DMS 273 treated with DMSO at 0.1 percent for 48 hours (cell line): ENCODE measurements around the gene DARS2.
"Not testable (repeated sequence)": the region's sequence is repeated elsewhere in the genome, so short reads cannot be mapped to it uniquely, and the experiment has no call there.

Experiments used
- DNase-seq: peaks from one replicate; lab custom pipeline; 2025; lab: John Stamatoyannopoulos, UW

Gene DARS2, protein sequence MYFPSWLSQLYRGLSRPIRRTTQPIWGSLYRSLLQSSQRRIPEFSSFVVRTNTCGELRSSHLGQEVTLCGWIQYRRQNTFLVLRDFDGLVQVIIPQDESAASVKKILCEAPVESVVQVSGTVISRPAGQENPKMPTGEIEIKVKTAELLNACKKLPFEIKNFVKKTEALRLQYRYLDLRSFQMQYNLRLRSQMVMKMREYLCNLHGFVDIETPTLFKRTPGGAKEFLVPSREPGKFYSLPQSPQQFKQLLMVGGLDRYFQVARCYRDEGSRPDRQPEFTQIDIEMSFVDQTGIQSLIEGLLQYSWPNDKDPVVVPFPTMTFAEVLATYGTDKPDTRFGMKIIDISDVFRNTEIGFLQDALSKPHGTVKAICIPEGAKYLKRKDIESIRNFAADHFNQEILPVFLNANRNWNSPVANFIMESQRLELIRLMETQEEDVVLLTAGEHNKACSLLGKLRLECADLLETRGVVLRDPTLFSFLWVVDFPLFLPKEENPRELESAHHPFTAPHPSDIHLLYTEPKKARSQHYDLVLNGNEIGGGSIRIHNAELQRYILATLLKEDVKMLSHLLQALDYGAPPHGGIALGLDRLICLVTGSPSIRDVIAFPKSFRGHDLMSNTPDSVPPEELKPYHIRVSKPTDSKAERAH

GRCh38 chr1:173824315-173825081, at the start of gene DARS2, which contains the start of gene CENPL:
Gene DARS2 (plus strand): TSS chr1:173824673. CDS start chr1:173825230, 557 bp downstream.
Gene CENPL (minus strand): TSS chr1:173824883. CDS start chr1:173811299, 13,584 bp downstream.
- DNase-seq = peak; percentile 98

DNA sequence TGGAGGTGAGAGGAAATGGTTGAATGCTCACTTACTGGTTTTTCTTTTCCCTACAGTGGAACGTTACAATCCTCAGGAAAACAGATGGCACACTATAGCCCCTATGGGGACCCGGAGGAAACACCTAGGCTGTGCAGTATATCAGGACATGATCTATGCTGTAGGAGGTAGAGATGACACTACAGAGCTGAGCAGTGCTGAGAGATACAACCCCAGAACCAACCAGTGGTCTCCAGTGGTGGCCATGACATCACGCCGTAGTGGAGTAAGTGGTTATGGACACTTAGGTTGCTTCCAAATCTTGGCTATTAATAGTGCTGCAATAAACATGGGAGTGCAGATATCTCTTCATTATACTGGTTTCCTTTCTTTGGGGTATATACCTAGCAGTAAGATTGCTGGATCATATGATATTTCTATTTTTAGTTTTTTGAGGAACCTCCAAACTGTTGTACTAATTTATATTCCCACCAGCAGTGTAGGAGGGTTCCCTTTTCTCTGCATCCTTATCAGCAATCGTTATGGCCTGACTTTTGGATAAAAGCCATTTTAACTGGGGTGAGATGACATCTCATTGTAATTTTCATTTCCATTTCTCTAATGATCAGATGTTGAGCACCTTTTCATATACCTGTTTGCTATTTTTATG, 48.8 kb upstream of the DARS2 start:
- no peak for DNase-seq

GRCh38 chr1:173779936-173780335, 44.5 kb upstream of the DARS2 start:
- no peak for DNase-seq

- DNase-seq = no peak
These were observed 39.5 kb upstream of the DARS2 start for GRCh38 chr1:173784997-173785396.

DNA sequence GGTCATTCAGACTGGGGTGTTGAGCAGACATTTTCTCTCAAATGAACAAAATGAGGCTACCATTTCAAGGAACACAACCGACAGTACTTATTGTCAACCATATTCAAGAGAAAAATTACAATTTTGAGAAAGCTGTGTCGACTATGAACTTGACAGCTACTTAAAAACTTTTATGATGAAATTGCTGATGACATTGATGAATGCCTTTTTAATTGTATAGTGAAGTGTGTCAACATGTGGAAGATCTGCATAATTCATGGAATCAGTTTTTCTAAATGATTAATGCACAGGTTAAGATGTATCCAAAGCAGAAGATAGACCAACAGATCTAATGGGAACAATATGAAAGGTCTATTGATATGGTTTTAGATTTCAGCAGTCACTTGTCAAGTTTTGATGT, 34.6 kb upstream of the DARS2 start:
- DNase-seq = no peak

GRCh38 chr1:173798078-173798477, 26.4 kb upstream of the DARS2 start:
- no peak for DNase-seq

GRCh38 chr1:173799995-173800394, 24.5 kb upstream of the DARS2 start:
- DNase-seq = not testable (repeated sequence)

GRCh38 chr1:173802961-173803360, 21.5 kb upstream of the DARS2 start:
- DNase-seq = no peak

DNA sequence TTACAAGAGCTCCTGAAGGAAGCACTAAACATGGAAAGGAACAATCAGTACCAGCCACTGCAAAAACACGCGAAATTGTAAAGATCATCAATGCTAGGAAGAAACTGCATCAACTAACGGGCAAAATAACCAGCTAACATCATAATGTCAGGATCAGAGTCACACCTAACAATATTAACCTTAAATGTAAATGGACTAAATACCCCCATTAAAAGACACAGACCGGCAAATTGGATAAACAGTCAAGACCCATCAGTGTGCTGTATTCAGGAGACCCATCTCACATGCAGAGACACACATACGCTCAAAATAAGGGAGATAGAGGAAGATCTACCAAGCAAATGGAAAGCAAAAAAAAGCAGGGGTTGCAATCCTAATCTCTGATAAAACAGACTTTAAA, 10.8 kb upstream of the DARS2 start:
- DNase-seq = not testable (repeated sequence)

- no peak for DNase-seq
These were observed 6.0 kb upstream of the DARS2 start for GRCh38 chr1:173818459-173818858.

- no peak for DNase-seq
These were observed 2.8 kb upstream of the DARS2 start for GRCh38 chr1:173821680-173822079.

- no peak for DNase-seq
These were observed 625 bp upstream of the DARS2 start for GRCh38 chr1:173823781-173824314.

GRCh38 chr1:173827611-173828010, 3.1 kb downstream of the DARS2 start:
- no peak for DNase-seq

GRCh38 chr1:173832748-173833147, 8.3 kb downstream of the DARS2 start:
- DNase-seq = no peak

DNA sequence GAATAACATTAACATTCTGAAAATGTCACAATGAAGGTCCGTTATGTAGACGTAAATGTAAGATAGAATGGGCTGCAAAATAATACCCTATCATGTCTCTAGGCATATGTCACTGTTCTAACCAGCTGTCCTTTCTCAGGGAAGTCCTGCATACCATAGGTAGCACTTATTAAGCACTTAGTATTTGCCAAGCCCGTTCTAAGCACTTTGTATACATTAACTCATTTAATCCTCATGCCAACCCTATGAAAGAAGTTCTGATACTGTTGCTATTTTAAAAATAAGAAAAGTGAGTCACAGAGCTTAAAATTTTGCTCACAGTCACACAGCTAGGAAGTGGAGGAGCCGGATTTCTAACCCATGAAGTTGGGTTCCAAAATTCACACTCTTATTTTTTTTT, 27.6 kb downstream of the DARS2 start:
- DNase-seq = no peak

DNA sequence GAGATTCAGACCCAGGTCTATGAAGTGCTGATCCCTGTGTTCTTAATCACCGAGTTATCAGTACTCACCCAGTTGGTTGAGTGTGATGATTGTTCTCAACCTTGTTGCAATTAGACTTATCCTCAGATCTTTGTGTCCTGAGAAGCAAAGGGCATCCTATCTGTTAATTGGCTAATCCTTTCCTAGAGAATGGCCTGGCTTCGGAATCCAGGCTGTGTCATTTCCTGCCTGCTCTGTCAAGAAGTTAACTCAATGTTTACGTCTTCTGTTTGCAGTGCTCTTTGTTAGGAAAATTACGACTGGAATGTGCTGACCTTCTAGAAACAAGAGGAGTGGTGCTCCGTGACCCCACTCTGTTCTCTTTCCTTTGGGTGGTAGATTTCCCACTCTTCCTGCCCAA, 28.6 kb downstream of the DARS2 start:
- DNase-seq = no peak

- DNase-seq = no peak
These were observed 31.5 kb downstream of the DARS2 start for GRCh38 chr1:173856014-173856413.

DNA sequence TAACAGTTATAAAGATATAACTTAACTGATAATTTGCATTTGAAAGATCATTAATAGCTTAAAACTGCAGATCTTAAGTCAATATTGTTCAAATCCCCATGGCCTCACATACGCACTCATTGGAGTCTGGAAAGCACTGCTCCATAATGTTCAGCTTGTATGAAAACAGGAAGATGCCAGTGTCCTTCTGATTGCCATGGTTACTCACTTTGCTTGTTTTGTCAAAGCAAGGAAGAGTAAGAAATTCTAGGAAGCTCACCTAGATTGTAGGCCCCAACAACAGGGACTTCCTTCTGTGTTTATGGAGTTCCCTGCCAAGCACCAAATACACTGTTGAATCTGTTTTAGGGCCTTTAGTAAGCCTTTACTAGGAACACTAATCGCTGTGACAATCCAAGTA, 32.4 kb downstream of the DARS2 start:
- no peak for DNase-seq

- DNase-seq = no peak
These were observed 33.0 kb downstream of the DARS2 start for GRCh38 chr1:173857363-173857917.

DNA sequence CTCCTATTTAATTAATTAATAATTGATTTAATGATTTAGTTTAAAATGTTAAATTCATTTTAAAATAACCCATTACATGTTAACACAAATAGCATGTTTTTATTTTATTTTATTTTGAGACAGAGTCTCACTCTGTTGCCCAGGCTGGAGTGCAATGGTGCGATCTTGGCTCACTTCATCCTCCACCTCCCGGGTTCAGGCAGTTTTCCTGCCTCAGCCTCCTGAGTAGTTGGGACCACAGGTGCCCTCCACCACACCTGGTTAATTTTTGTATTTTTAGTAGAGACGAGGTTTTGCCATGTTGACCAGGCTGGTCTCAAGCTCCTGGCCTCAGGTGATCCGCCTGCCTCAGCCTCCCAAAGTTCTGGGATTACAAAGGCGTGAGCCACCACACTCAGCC, 35.1 kb downstream of the DARS2 start:
- not testable (repeated sequence) for DNase-seq

DNA sequence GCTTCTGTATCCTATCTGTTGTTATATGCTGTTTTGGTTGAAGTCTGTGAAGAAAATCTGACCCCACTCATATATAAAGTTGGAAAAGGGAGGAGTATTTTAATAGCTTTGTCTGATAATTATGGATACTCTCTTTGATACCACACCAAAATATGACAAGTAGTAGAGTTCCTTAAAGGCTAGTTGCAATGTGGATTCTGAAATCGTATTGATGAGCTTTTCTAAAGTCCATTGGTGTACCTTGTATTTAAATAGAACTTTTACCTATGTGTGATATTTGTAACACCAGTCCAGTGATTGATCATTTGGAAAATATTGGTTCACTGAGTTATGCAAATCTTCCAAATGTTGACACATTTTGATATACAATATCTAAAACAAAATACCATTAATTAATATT, 35.6 kb downstream of the DARS2 start:
- no peak for DNase-seq

- peak; percentile 67 for DNase-seq
These were observed 37.3 kb downstream of the DARS2 start for GRCh38 chr1:173861731-173862145.
